ENCODE measurements around the gene ADAMTS8. TPM values are rescaled to one million over a fixed set of nuclear protein-coding genes. Genes with fewer than 3 reads are reported as not detected.
A peak's percentile ranks its signal among the peaks of the same experiment; 100 is the strongest.

The ADAMTS8 gene
- total and polyA plus RNA-seq, 8 donors = 0.58 to 24.1 (median 4.8) TPM

- H3K27me3 ChIP-seq = peaks cover 6 to 72% (median 39%) of the 10 kb centered on the region in 3 donors
- TF ChIP-seq CTCF (IDR thresholded peaks at IDR 0.05) = no peak
- no peak for TF ChIP-seq POLR2AphosphoS5 (IDR thresholded peaks at IDR 0.05)
- TF ChIP-seq EP300 (IDR thresholded peaks at IDR 0.05) = no peak
- no peak for TF ChIP-seq POLR2A (IDR thresholded peaks at IDR 0.05)
- intact Hi-C loops (cut with DNase I; ENCODE audit: low total_unique reads) = loop anchor here (10.0 kb wide), 1 partner anchor 220 kb away; no protein-coding TSS in a partner anchor
- no peak for DNase-seq
- 85 to 94% (median 88%) methylated on average over 14 of the region's 14 CpGs for WGBS, 5 donors
- no peaks in the 10 kb centered on the region for H3K36me3 ChIP-seq
- no peaks in the 10 kb centered on the region for H3K9me3 ChIP-seq
- no peak overlapping the region for H3K4me3 ChIP-seq
- peaks cover 22 to 52% (median 39%) of the 10 kb centered on the region in 4 donors for H3K4me1 ChIP-seq
- peak overlapping the region in 1 of 5 donors; percentile 90 for H3K27ac ChIP-seq
Observed at GRCh38 chr11:130424613-130425140, 3.7 kb downstream of the ADAMTS8 start.

GRCh38 chr11:130423541-130424142, 4.8 kb downstream of the ADAMTS8 start:
- no peak for DNase-seq
- Histone ChIP-seq H3K27ac (peak overlapping the region in 1 of 5 donors; percentile 90), H3K4me1 (peaks cover 22 to 53% (median 38%) of the 10 kb centered on the region in 4 donors), H3K4me3 (no peak overlapping the region), H3K27me3 (peaks cover 6 to 61% (median 30%) of the 10 kb centered on the region in 3 donors), H3K9me3 (no peaks in the 10 kb centered on the region), H3K36me3 (no peaks in the 10 kb centered on the region)
- TF ChIP-seq POLR2A (IDR thresholded peaks at IDR 0.05) (no peak), EP300 (IDR thresholded peaks at IDR 0.05) (no peak), CTCF (IDR thresholded peaks at IDR 0.05) (no peak), POLR2AphosphoS5 (IDR thresholded peaks at IDR 0.05) (no peak)
- 84 to 89% (median 84%) methylated on average over 16 of the region's 16 CpGs for WGBS, 5 donors
- intact Hi-C loops (cut with DNase I; ENCODE audit: low total_unique reads) = loop anchor here (10.0 kb wide), 1 partner anchor 219 kb away; no protein-coding TSS in a partner anchor

GRCh38 chr11:130422251-130422995, 6.0 kb downstream of the ADAMTS8 start:
- WGBS, 5 donors = 85 to 91% (median 87%) methylated on average over 21 to 22 of the region's 22 CpGs
- H3K27me3 ChIP-seq = peaks cover 1 to 49% (median 20%) of the 10 kb centered on the region in 3 donors
- no peaks in the 10 kb centered on the region for H3K9me3 ChIP-seq
- peaks cover 15 to 53% (median 32%) of the 10 kb centered on the region in 4 donors for H3K4me1 ChIP-seq
- H3K4me3 ChIP-seq = no peak overlapping the region
- intact Hi-C loops (cut with DNase I; ENCODE audit: low total_unique reads) = loop anchor here (10.0 kb wide), 1 partner anchor 218 kb away; no protein-coding TSS in a partner anchor
- no peak for TF ChIP-seq POLR2AphosphoS5 (IDR thresholded peaks at IDR 0.05)
- TF ChIP-seq EP300 (IDR thresholded peaks at IDR 0.05) = no peak
- no peak for DNase-seq
- no peaks in the 10 kb centered on the region for H3K36me3 ChIP-seq
- H3K27ac ChIP-seq = peak overlapping the region in 1 of 5 donors; percentile 90

GRCh38 chr11:130421697-130422096, 6.7 kb downstream of the ADAMTS8 start:
- peak overlapping the region in 4 of 5 donors; percentile 50 to 90 (median 59) for H3K27ac ChIP-seq
- TF ChIP-seq POLR2A (IDR thresholded peaks at IDR 0.05) (no peak), EP300 (IDR thresholded peaks at IDR 0.05) (no peak), CTCF (IDR thresholded peaks at IDR 0.05) (no peak), POLR2AphosphoS5 (IDR thresholded peaks at IDR 0.05) (no peak)
- H3K9me3 ChIP-seq = no peaks in the 10 kb centered on the region
- peaks cover 0 to 2% (median 0%) of the 10 kb centered on the region in 4 donors for H3K36me3 ChIP-seq
- DNase-seq = no peak
- intact Hi-C loops (cut with DNase I; ENCODE audit: low total_unique reads) = loop anchor here (10.0 kb wide), 1 partner anchor 217 kb away; no protein-coding TSS in a partner anchor
- no peak overlapping the region for H3K4me3 ChIP-seq
- peaks cover 0 to 42% (median 13%) of the 10 kb centered on the region in 3 donors for H3K27me3 ChIP-seq
- 80 to 87% (median 83%) methylated on average over 4 to 8 of the region's 8 CpGs for WGBS, 5 donors
- peaks cover 14 to 46% (median 26%) of the 10 kb centered on the region in 4 donors for H3K4me1 ChIP-seq

Measured in stomach (tissue), 9 donors.